Fibroblast of the conjunctiva (primary cell): Measurements from ENCODE around the gene NCBP1.
"Not testable (repeated sequence)": the region's sequence is repeated elsewhere in the genome, so short reads cannot be mapped to it uniquely, and the experiment has no call there.

Source experiments
- DNase-seq: peaks from one replicate; pipeline ENCODE4 v3.0.0-alpha.2; 2010; ENCODE audit warnings: low read depth

The NCBP1 gene, protein sequence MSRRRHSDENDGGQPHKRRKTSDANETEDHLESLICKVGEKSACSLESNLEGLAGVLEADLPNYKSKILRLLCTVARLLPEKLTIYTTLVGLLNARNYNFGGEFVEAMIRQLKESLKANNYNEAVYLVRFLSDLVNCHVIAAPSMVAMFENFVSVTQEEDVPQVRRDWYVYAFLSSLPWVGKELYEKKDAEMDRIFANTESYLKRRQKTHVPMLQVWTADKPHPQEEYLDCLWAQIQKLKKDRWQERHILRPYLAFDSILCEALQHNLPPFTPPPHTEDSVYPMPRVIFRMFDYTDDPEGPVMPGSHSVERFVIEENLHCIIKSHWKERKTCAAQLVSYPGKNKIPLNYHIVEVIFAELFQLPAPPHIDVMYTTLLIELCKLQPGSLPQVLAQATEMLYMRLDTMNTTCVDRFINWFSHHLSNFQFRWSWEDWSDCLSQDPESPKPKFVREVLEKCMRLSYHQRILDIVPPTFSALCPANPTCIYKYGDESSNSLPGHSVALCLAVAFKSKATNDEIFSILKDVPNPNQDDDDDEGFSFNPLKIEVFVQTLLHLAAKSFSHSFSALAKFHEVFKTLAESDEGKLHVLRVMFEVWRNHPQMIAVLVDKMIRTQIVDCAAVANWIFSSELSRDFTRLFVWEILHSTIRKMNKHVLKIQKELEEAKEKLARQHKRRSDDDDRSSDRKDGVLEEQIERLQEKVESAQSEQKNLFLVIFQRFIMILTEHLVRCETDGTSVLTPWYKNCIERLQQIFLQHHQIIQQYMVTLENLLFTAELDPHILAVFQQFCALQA

DNA sequence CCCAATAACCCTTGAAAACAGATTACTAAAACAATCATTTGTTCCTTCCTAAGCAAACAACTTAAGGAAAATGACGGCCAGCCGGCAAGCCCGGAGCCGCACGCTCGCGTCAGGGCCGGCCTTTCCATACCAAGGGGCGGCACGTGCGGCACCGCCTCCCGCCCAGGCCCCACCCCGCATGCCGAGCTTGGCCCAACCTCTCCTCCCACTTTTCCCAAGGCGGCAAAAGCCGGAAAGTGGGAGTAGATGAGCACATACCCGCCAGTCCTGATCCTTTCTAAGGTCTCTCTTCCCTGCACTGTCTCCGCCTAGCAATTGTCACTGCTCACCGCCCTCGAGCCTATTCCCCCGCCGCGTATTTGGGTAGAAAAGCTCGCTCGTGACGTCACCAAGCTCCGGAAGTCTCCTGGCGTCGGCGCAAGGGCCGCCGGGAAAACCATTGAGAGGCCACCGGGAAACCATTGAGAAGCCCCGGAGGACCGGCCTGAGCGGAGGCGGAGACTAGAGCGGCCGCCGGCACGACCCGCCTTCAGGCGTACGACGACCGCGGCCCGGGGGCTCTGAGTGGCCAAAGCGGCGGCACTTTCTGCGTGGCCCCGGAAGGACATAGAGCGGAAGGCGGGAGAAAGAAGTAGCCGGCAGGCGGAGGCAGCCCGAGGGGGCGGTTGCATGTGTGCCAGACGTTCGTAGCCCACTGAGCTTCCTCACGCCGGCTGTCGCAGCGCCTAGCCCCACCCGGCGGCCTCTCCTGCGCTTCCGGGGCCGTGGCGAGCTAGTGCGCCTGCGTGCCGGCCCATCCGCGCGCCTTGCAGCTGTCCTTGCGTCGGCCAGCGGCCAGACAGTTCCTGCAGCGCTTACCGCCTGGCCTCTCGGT is at the start of gene NCBP1, which contains the start of gene TSTD2:
Gene NCBP1, plus strand, starts transcription at position 837 of the 874 bp plus-strand sequence. CDS start 61 bp downstream, outside the sequence.
Gene TSTD2, minus strand, starts transcription at position 384 of the 874 bp plus-strand sequence. CDS start 5,806 bp downstream, outside the sequence.
- peak; percentile 97 for DNase-seq

DNA sequence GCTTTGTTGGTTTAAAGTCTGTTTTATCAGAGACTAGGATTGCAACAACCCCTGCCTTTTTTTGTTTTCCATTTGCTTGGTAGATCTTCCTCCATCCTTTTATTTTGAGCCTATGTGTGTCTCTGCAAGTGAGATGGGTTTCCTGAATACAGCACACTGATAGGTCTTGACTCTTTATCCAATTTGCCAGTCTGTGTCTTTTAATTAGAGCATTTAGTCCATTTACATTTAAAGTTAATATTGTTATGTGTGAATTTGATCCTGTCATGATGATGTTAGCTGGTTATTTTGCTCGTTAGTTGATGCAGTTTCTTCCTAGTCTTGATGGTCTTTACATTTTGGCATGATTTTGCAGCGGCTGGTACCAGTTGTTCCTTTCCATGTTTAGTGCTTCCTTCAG is 48.8 kb upstream of the NCBP1 start:
- DNase-seq: not testable (repeated sequence)

DNA sequence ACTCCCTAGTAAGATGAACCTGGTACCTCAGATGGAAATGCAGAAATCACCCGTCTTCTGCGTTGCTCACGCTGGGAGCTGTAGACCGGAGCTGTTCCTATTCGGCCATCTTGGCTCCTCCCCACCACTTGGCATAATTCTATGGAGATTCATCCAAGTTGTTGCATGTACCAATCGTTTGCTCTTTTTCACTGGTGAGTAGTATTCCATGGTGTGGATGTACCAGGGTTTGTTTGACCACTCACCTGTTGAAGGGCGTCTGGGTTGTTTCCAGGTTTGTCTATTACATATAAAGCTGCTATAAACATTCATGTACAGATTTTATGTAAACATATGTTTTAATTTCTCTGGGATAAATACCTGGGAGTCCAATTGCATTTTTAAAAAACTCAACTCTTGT is 46.7 kb upstream of the NCBP1 start:
- DNase-seq: not testable (repeated sequence)

DNA sequence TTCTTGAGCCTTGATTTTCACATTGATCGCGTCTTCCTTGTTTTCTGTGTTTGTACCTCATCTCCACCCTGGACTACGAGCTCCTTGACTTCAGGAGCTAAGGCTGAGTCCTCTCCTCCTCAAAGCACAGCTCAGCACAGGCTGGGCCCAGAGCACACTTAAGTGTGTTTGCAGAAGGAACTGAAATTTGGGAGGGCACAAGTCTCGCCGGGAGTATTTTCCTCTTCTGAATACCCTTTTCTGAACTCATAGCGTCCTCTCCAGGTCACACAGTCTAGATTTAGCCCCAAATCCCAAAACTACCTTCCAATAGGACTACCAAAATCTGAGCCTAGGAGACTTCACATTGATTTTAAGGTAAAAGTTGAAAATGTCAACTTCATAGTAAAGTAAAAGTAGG is 42.1 kb upstream of the NCBP1 start:
- no peak for DNase-seq

DNA sequence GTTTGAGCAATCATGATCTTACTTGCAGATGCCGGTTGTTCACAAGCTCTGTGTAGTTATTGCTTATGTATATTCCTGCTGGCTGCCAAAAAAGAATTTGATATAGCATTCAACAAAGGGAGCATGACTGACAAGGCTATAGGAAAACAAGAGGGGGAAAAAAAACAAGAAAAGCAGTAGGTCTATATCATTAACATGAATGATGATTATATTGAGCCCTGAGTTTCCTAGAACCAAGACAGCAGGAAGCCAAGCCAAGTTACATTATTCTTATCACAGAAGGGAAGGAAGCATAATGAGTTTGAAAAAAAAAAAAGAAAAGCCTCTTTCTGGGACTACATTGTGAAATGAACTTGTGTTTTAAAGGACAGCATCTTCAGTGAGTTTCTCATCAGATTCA is 41.5 kb upstream of the NCBP1 start:
- DNase-seq: no peak

- no peak for DNase-seq
Measured at GRCh38 chr9:97593960-97594359, 39.7 kb upstream of the NCBP1 start.

DNA sequence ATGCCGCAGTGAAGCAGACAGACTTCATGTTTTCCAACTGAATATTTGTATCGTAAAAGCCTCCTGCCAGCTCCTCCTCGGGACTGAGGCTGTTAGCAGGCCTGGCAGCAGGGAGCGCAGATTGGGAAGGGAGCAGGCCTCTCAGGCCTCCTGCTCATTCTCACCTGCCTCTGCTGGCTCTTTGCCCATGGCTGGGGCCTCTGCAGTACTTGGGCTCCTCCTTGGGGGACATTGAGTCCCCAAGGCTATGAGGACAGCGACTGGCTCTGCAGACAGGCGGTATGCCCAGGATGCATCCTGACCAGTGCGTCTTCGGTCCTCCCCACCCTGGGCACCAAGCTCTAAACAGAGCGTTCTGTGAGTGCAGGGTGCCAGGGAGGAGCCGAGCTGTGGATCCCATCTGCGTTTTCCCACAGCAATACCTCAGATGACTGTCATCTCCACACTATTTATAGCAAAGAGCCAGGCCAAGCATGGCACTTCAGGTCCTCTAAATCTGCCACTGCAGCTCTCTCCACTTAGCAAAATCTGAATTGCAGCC is 39.2 kb upstream of the NCBP1 start:
- DNase-seq: no peak

- no peak for DNase-seq
Measured at GRCh38 chr9:97596906-97597305, 36.7 kb upstream of the NCBP1 start.

DNA sequence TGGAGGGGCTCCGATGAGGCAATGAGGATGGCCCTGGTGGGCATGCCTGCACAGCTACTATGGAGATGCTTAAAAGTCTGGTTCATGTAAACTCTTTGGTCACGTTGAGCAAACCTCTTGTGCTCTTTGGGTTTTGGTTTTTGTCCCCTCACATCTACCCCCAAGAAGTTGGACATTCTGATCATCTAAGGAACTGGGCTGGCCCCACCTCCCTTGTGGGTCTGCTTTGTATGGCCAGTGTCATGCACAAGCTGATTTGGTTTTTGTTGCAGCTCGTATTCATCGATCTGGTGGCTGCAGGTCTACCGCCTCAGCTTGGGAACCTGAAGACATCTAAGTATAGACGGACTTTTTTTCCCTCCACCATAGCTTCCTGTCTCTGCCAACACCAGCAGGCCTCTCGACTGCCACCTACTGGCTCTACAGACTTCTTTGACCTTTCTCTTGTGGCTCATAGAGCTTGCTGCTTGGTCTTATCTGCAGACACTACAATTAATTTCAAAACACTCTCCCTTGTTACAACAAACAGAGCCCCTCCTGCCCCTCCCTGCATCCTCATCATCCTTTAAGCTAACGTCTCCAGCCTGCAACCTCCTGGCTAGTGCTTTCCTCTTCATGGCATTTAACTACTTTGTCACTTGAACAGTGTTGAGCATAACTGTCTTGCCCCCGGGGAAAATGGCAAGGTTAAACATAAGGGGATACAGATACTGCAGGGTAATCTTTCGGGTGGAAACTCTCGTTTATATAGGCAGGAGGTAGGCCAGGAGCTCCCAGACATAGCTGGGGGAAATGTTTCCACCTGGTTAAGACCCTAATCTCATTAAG is 34.9 kb upstream of the NCBP1 start:
- peak; percentile 84 for DNase-seq

DNA sequence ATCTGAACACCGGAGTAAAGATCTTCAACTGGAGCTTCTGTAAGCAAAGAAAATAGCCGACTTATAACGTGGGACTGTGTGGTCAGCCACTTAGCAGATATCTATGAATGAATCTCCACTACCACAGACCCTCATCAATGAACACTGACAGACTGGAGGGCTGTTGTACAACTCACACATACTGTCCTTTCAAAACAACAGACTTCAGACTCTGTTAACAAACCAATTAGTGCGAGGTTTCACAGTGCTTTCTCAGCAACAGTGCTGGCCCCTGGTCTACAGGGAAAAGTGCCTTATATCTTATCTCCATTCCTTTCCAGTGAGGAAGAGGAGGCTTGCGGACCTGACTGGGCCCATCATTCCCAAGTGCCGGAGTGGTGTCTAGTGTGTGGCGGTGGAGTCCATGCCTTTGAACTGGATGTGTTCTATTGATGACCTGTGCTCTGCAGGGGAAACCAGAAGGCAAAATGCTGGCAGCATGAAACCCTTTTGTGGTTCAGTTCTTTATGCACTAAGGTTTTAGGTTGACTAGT is 34.2 kb upstream of the NCBP1 start:
- DNase-seq: no peak

DNA sequence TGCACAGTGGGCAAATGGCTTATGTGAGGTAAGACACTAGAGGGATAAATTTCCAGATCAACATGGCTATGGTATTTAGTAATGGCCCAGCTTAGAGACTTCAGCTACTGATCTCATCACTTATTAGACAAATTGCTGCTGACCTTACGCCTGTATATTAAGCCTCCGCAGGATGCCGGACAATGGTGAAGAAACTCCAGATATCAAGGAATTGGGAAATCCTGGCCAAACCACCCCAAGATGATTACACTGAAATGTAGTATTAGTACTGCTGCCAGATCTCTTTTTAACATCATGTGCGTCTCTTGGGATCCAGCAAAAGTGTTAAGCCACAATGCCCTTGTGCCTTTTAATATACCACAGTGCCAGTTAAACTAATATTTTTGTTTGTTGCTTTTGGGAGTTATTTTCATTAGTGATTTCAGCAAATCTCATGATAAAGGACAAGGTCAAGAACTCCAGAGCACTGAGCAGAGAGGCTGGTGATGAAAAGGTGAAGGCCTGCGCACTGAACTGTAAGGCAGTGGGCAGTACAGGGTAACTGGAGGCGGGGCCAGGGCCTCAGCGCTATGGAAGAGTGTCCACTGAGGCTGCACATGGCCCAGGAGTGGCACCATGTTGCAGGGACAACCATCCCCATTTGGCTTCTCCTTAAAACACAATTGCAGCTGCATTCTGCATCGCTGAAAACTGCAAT is 32.9 kb upstream of the NCBP1 start:
- DNase-seq: no peak

DNA sequence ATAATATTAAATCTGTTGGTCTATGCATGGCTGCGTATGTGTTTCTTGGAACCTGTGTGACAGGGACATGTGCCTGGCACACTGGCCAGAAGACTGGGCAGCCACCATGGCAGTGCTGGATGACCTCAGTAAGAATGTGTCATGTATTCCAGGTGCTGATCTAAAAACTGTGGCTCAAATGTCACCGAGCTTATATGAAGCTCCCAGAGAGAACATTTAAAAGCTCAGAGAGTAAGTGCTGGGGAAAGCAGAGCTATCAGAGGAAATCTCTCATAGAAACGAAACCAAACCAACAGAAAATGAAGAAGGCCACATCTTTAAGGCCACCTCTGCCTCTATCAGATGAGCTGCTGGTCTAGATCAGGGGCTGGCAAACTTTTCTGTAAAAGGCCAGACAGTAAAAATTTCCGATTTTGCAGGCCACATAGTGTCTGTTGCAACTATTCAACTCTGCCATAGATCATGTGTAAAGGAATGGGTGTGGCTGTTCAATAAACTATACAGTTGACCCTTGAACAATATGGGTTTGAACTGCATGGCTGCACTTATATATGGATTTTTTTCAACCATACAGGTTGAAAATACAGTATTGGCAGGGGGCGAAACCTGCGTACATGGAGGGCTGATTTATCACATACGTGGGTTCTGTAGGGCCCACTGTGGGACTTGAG is 32.3 kb upstream of the NCBP1 start:
- DNase-seq: no peak

- no peak for DNase-seq
Measured at GRCh38 chr9:97602430-97602829, 31.2 kb upstream of the NCBP1 start.

- DNase-seq: no peak
Measured at GRCh38 chr9:97604901-97605645, 28.5 kb upstream of the NCBP1 start.

- DNase-seq: peak; percentile 44
Measured at GRCh38 chr9:97615439-97616072, 18.1 kb upstream of the NCBP1 start.

- DNase-seq: no peak
Measured at GRCh38 chr9:97617939-97618416, 15.6 kb upstream of the NCBP1 start.

DNA sequence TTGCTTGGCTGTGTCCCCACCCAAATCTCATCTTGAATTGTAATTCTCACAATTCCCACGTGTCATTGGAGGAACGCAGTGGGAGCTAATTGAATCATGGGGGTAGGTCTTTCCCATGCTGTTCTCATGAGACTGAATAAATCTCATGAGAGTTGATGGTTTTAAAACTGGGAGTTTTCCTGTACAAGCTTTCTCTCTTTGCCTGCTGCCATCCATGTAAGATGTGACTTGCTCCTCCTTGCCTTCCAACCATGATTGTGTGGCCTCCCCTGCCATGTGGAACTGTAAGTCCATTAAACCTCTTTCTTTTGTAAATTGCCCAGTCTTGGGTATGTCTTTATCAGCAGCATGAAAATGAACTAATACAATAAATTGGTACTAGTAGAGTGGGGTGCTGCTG is 13.6 kb upstream of the NCBP1 start:
- DNase-seq: not testable (repeated sequence)

DNA sequence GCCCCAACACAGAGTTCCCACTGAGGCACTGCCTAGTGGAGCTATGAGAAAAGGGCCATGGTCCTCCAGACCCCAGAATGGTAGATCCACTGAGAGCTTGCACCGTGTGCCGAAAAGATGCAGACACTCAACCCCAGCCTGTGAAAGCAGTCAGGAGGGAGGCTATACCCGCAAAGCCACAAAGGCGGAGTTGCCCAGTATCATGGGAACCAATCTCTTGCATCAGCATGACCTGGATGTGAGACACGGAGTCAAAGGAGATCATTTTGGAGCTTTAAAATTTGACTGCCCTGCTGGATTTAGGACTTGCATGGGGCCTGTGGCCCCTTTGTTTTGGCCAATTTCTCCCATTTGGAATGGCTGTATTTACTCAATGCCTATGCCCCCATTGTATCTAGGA is 11.1 kb upstream of the NCBP1 start:
- not testable (repeated sequence) for DNase-seq
